ENCODE results near the gene CRB2.
"Not testable (repeated sequence)": the region's sequence is repeated elsewhere in the genome, so short reads cannot be mapped to it uniquely, and the experiment has no call there.

Gene CRB2

DNA sequence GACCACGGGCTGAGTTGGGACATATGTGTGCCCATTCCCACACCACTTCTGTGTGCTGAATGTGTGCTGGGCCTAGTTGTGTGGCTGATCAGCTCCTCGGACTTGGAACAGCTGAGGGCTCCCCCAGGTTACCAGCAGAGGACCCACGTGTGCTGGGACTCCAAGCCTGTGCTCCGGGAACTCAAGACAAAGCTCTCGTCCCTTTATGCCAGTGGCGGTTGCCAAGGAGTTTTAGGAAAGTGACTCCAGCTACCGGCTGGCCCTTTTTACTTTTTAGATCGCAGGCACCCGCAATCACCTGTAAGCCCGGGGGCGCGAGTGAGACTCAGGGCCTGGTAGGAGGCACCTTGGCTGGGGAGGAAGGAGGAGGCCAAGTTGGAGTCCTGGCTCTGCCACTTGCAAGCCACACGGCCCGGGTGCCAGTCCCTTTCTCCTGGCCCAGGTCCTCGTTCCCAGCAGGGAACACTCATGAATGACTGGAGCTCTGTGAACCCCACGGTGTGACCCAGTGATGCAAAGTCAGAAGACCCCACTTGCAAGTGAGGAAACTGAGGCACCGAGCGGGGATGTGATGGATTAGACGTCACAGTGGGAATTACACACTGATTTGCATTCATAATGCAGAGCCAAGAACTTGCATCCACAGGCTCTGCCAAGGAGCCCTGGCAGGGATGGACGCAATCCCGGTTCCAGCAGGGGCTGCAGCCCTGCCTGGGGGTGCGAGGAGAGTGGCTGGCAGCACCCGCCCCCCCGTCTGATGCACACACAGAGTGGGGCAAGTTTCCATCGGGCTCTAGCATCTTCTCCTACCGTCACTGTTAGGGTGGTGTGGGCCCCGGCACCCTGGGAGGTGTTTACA lies 26.9 kb downstream of the CRB2 start:
- no peak for DNase-seq (ENCODE audit: low read depth)

DNA sequence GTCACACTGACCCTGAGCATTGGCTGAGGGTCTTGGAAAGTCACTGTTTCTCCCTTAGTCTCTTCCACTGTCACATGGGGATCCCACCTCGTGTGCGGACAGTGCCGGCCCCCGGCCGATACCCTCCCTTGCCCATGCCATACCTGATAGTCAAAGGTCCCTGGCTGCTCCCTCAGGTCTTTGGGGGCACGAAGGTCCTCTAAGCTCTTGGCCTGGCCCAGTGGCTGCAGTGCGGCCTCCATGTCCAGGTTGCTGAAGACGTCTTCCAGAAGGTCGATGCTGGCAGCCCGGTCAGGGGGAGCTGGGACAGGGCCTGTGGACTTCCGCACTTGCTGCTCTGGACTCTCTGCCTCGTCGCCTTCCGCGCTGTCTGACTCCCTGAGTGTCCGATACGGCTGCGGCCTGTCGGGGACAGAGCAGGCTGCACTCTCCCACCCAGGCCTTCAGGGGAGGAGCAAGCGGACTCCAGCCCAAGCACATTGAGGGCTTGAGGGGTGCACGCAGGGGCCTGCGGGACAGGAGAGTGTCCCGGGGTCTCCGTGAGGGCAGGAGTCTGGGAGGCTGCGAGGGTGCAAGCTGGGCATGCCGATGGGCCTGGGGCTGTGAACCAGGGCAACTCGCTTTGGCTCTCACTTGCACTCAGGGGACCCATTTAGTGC lies 27.6 kb downstream of the CRB2 start:
- no peak for DNase-seq (ENCODE audit: low read depth)

DNA sequence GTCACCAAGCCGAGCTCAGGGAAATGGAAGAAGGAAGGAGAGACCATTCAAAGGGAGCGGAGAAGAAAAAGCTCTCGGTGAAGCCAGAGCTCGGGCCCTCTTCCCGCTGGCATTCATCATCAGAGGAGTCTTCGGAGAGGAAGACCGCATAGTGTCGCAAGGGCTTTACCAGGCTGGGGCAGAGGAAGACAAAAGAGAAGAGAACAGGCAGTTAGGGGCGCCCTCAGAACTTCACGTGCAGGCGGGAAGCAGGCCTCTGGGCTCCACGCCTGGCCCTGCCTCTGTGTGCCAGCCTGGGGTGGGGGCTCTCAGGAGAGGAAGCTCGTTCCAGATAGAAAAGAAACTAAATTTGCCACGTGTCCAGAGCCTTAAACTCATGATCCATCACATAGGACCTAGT lies 31.7 kb downstream of the CRB2 start:
- no peak for DNase-seq (ENCODE audit: low read depth)

DNA sequence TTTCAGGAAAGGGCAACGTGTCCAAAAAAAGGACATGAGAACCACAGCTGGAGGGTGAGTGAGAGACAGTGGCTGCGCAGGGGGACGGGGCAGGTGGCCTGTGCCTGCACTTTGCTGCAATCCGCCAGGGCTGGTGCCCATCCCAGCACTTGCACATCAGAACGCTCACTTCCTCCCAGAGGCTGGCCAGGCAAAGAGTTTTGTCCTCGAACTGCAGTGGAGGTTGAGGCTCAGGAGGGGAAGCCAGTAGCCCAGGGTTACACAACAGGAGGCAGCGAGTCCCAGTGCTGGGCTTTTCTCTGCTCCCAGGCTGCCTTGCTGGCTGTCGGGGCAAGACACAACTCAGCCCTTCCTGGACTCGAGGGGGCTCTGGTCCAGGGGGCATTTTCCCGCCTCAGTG lies 33.1 kb downstream of the CRB2 start:
- DNase-seq (ENCODE audit: low read depth): no peak

DNA sequence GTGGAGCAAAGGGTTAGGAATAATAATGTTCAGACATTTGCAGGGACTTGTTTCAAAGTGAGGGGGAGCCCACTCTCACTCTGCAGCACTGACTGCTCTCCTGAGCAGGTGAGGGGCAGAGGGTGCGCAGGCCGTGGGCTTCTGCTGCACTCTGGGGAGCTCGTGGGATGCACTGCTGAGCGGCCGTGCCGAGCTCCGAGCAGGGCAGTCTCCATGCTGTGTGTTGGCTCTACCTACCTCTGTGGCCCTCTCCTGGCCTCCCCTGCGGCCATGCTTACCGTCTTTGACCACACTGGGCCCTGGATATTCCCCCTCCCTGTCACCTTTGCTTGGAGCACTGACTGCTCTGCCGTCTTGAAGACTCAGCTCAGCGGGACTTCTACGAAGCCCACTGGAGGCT lies 33.7 kb downstream of the CRB2 start:
- no peak for DNase-seq (ENCODE audit: low read depth)

DNA sequence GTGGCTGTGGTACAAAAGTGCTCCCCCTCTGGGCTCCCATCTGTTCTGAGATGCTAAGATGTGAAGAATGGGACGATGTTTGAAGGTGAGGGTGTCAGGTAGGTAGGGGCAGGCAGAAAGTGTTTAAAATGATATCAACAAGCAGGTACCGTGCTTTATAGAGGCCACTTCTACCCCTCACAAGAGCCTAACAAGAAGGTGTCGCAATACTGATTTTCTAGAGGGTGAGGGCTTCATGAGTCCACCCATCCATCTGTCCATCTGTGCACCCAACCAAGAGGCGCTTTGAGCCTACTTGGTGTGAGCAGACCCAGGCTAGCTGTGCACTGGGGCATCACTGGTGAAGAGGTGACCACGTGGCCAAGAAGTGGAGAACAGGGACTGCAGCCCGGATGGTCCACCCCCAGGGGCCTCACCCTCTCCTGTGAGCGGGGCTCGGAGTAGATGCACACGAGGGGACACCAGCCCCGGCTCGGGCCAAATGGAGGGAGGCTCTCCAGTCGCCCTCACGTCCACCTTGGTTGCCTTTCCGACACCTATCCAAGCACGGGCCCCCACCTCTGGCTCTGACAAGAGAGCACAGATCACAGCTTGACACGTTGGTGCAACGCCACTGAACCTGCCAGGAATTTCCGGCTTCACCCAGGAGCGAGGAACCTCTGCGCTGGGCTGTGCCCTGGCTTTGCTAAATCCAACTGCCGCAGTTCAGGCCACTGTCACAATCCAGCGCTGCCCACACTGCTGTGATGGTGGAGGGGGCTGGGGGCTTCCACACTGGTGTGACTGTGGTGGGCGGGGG lies 34.5 kb downstream of the CRB2 start:
- DNase-seq (ENCODE audit: low read depth): no peak

DNA sequence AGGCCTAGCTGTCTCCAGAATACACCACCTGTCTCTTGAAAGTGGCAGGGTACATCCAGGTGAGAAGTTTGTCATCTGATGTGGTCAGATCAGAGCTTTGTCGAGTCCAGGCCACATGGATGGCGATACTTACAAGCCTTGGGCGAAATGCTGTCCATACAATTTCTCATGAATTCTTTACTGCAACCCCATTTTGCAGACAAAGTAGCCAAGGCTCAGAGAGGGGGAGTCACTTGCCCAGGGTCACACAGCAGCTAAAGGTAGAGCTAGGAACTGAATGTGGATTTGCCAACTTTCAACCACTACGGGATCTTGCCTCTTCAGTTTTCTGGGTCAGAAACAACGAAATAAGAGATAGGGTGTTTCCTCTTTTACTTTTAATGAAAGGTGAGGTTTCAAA lies 35.2 kb downstream of the CRB2 start:
- no peak for DNase-seq (ENCODE audit: low read depth)

DNA sequence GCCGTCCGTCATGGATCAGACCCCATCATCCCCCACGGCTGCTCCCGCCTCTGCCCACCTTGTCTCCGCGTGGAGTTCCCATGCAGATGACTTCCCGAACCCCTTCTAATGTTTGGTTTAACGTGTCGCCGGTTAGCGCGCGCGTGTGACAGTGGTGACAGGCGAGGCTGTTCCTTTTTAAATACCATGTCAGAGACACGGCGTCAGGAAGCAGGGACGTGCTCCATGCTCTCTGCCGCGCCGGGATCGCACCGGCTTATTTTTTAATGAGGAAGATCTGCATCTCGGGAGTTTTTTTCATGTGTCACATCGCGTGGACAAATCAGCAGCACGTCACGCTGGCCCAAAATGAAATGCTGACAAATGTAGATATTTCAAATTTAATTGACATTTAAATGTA lies 35.9 kb downstream of the CRB2 start:
- no peak for DNase-seq (ENCODE audit: low read depth)

DNA sequence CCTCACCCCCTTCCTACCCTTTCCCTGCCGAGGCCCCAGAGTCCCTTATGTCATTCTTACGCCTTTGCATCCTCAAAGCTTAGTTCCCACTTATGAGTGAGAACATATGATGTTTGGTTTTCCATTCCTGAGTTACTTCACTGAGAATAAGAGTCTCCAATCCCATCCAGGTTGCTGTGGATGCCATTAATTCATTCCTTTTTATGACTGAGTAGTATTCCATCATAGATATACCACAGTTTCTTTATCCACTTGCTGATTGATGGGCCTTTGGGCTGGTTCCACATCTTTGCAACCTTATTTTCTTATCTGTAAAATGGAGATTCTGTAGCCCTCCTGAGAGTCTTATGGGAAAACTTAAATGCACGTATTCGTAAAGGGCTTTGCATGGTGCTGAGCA lies 36.8 kb downstream of the CRB2 start:
- no peak for DNase-seq (ENCODE audit: low read depth)

DNA sequence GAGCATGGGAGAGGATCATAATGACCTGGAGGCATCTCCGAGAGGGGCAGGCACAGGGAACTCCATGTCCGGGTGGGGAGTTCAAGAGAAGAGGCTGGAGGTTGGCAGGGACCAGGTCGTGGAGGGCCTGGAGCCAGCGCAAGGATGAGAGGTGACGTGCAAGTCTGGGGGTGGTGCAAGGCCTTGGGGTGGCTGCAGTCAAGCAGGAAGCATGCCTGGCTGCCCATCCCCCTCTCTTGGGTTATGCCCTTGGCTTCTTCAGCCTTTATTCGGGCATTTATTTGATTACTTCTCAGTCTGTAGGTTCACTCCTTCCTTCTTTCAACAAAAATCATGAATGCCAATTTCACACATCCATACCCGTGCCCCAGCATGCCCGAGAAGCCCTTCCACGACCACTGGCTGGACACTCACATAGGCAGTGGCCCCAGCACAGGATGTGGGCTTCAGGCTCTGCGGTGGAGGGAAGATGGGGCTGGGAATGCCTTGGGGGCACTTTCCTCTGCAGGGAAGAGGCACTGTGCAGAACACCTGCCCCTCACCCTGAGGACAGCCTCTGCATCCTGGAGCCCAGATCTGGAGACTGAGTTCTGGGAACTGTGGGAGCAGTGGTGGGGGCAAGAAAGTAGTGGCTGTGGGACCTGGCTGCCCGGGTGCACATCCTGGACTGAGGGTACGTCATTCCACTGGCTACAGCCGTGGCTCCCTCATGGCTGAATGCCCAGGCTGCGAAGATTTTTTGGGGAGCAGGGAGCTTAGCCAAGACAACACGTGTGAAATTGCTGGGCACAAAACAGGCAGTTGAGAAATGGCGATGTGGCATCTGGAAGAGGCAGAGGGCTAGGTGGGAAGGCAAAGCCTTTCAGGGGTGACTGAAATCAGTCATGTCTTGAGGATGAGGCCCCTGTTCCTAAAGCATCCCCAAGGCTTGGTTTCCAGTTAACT lies 38.6 kb downstream of the CRB2 start:
- DNase-seq (ENCODE audit: low read depth): no peak

DNA sequence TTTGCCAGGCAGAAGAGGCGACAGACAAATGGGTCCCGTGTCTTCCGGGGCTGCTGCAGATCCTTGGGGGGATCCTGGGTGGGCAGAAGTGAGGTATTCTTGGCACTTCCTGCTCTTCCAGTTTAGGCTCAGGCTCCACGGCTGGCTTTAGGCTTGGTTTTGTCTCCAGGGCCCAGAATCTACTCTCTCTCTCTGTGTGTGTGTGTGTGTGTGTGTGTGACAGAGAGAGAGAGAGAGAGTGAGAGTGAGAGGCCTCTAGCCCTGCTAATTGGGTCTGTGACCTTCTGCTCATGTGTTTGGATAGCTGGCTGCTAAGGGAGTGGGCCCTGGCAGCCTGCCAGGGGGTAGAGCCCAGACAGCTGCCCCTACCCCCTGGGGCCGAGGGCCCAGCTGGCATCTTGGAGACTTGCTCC lies 39.3 kb downstream of the CRB2 start:
- DNase-seq (ENCODE audit: low read depth): no peak

DNA sequence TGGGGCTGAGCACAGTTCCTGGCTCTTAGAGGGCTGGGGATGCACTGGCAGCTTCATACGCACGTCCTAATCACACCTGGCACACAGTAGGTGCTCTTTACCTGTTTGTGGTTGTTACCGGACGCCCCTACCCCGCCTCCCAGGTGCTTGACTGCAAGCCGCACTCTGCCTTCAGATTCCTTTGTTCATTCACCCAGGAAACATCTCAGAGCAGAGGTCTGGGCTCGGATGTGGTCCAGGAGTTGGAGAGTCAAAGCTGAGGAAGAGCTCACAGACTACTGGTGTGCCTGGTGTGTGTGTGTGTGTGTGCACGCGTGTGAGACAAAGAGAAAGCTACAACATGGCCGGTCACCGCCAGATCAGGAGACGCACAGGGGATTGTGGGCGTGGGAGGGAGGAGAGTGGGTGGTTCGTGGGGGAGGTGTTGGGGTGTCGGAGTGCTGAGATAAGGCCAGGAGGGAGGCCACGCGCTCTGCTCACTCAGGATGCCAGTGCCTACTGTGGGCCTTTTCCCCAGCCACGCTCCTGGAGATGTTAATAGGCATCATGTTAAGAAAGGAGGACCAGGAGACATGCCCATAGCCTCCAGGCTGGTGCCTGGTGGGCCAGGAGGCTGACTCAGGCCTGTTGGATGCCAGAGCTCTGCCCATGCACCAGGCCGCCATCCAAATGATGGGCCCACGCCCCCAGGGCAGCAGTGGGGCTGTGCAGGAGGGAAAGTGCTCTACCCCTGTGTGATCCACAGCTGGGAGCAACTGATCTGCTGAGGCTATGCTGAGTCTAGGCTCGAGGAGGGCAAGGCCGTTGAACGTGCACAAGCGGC lies 39.9 kb downstream of the CRB2 start:
- DNase-seq (ENCODE audit: low read depth): no peak

DNA sequence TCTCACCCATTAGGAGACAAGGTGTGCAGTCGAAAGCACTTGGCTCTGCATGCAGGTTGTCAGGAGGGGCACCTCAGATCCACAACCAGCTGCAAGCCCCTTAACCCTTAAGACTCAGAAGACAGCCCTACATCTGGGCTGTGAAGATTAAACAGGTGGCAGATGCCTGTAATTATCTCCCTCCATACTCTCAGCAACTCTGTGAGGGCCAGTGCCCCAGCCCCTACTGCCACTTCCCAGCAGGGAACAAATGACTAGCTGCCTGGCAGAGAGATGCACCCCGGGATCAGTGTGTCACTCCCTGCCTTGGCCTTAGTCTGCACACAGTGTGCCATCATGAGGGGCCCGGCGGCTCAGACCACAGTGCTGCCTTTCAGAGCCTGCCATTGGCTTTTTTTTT lies 42.0 kb downstream of the CRB2 start:
- no peak for DNase-seq (ENCODE audit: low read depth)

DNA sequence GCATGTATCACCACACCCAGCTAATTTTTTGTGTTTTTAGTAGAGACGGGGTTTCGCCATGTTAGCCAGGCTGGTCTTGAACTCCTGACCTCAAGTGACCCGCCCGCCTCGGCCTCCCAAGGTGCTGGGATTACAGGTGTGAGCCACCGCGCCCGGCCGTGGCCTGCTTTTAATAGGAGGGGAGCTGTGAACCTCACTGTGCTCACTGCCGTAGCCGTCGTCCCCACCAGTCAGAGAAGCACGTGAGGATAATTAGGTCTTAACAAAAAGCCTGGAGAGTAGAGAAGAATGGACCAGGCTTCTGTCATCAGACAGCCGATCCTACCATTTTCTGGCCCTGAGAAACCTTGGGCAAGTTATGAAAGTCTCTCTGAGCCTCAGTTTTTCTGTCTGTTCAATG lies 42.9 kb downstream of the CRB2 start:
- DNase-seq (ENCODE audit: low read depth): not testable (repeated sequence)

DNA sequence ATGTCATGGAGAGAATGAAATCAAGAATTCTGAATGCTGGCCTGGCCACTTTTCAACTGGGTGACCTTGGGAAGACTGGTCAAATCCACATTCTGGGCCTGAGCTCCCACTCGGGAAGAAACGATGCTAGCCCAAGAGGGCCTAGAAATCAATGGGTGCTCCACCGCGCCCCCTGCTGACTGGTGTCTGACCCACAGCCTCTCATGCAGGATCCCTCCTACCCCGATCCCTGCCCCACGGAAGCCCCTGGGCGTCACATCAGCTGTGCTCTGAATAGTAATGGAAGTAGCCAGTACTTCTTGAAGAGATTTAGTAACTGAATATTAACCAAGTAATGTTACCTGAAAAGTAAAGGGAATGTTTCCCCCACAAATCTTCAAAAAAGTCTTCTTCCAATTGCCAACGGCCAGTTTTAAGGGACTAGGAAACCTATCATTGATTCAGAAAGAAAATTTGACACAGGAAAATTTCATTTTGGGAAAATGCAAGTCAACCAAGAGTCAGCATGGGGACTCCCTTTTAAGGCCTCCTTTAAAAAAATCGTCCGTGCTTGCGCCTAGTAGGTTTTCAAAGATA lies 43.9 kb downstream of the CRB2 start:
- DNase-seq (ENCODE audit: low read depth): no peak

DNA sequence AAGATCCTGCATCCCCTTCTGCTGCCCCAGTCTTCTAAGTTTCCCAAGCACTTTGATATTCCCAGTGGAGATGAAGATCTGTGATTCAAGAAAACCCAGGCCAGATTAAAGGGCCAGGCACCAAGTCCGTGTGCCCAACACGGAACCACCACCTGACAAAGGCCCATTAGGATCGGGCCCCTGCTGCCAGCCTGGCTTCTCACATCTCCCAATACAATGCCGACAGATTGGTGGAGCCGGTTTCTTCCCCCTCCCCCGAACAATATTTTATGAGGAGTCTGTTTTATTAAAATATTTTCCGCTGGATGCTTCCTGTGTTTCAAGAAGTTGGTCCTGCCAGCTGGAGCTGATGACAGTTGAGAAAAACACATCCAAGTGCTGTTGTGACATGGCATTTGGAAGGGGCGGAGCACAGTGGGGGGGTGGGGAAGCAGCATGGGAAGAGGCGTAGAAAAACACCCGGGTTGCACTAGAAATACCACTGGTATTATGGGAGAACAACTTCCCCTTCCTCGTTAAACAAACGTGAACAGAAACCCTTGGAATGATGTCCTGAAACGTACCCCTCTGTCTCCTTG lies 45.0 kb downstream of the CRB2 start:
- DNase-seq (ENCODE audit: low read depth): no peak

DNA sequence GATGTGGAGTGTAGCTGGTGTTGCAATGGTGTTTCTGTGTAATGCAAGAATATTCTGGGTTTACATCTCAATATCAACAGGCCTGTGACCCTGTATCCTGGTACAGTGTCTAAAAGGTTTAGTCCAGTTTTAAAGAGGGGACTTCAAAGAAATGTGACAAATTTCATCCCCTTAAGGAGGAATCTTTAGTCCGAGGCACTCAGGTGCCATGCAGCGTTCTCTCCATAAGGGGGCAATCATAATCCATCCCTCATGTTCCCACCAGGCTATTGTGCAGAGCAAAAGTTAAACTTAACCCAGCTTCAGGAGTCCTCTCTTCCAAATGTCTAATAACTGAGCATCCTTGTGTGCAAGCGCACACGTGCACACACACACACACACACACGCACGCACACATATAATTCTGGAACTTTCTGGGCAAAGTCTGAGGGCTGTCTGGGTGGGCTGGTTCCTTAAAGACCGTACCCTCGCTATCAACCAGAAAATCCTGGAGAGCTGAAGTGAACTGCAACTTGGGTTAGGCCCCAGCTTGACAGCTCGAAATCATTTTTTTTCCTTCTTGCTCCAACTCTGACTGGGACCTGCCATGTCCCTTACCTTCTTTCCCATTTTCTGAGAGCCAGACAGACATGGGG lies 46.0 kb downstream of the CRB2 start:
- DNase-seq (ENCODE audit: low read depth): no peak

DNA sequence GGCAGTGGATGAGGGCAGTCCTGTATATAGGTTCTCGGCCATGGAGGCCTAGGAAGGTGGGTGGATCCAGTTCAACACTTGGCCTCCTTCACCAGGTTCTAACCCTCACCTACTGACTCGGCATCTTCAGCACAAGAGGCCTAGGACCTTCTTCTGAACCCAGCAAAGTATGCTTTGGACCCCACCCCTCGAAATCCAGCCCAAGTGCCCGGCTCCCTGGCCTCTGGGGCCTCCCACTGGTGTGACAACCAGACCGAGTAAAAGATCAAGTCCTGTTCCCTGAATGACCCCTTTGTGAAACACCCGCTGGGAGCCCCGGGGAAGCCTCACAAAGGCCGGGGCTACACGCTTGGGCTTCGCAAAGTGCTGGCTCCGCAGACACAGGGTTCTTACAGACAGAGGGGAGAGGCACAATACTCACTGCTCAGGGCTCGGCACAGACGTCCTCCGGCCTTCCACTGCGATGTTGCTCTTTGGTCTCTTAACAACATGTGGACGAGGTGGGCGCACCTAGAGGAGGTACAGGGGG lies 47.0 kb downstream of the CRB2 start:
- DNase-seq (ENCODE audit: low read depth): no peak

DNA sequence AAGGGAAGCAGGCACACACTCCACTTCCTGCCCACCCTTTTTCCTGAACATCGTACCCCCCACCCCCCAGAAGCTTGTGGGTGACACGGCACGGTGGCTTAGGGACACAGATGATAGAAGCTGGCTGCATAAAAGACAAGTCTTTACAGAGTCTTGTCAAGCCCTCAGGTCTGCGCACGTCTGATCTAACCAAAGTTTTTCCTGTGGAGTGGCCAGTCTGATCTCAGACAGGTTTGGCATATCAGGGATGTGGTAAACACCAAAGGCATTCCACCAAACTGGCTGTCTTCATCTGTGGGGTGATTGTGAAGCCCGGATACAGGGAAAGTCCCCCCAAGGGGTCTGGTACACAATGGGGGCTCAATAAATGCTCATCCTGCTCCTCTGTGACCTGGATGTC lies 50.0 kb downstream of the CRB2 start:
- DNase-seq (ENCODE audit: low read depth): no peak

All from HS-27A (cell line).